Liver (tissue), 9 donors: ENCODE measurements around the gene ITPKC. TPM values are rescaled to one million over a fixed set of nuclear protein-coding genes. Genes with fewer than 3 reads are reported as not detected.

Source experiments
- DNase-seq: peaks from one replicate; pipeline ENCODE4 v3.0.0-alpha.2; 2017; ENCODE audit warnings: low spot score
- H3K27ac ChIP-seq, 2 donors: one replicate each; pipeline ENCODE4 v1.7.0; 2013; ENCODE audit warnings: inconsistent platforms in 2 of 2, low read length in 2 of 2, control low read depth in 1 of 2, low read depth in 1 of 2, mild to moderate bottlenecking in 1 of 2
- H3K27me3 ChIP-seq, 4 donors: one replicate each; pipeline versions ENCODE4 v1.6.1 to v1.7.0; 2013; ENCODE audit warnings: low read length in 3 of 4, inconsistent platforms in 1 of 4, mild to moderate bottlenecking in 1 of 4, moderate library complexity in 1 of 4; ENCODE audit not compliant: control insufficient read depth in 4 of 4, insufficient read depth in 4 of 4
- H3K36me3 ChIP-seq, 4 donors: one replicate each; pipeline versions ENCODE4 v1.6.1 to v1.7.0; 2013; ENCODE audit warnings: low read length in 3 of 4, mild to moderate bottlenecking in 3 of 4, low read depth in 1 of 4, moderate library complexity in 1 of 4; ENCODE audit not compliant: control insufficient read depth in 4 of 4, insufficient read depth in 3 of 4
- H3K4me1 ChIP-seq, 4 donors: one replicate each; pipeline versions ENCODE4 v1.6.1 to v1.7.0; 2013; ENCODE audit warnings: low read length in 3 of 4, mild to moderate bottlenecking in 3 of 4, moderate library complexity in 1 of 4; ENCODE audit not compliant: control insufficient read depth in 4 of 4, insufficient read depth in 4 of 4
- H3K4me3 ChIP-seq, 3 donors: one replicate each; pipeline versions ENCODE4 v1.6.1 to v1.7.0; 2013; ENCODE audit warnings: low read length in 3 of 3, control low read depth in 1 of 3, low read depth in 1 of 3, mild to moderate bottlenecking in 1 of 3
- H3K9ac ChIP-seq, 2 donors: one replicate each; pipeline ENCODE4 v1.7.0; 2013; ENCODE audit warnings: low read length in 2 of 2, mild to moderate bottlenecking in 2 of 2, moderate library complexity in 2 of 2, control low read depth in 1 of 2, low read depth in 1 of 2
- H3K9me3 ChIP-seq, 4 donors: one replicate each; pipeline versions ENCODE4 v1.6.1 to v1.7.0; 2013; ENCODE audit warnings: low read length in 3 of 4; ENCODE audit not compliant: control insufficient read depth in 4 of 4
- EGR1 ChIP-seq, 2 donors: IDR thresholded peaks; 2 replicates each; pipeline ENCODE4 v1.6.1; 2016 to 2018; ENCODE audit warnings: antibody characterized with exemption in 2 of 2, low read depth in 2 of 2
- FOXA1 ChIP-seq: IDR thresholded peaks from 2 replicates; pipeline ENCODE4 v1.6.1; 2016; ENCODE audit warnings: antibody characterized with exemption
- FOXA2 ChIP-seq: IDR thresholded peaks from 2 replicates; pipeline ENCODE4 v1.6.1; 2016; ENCODE audit warnings: antibody characterized with exemption
- GABPA ChIP-seq, 2 donors: IDR thresholded peaks in 1 of 2; conservative IDR thresholded peaks in 1 of 2; 2 replicates each; pipeline ENCODE4 v1.6.1; 2016; ENCODE audit warnings: antibody characterized with exemption in 2 of 2, mild to moderate bottlenecking in 1 of 2, moderate library complexity in 1 of 2
- HNF4A ChIP-seq, 2 donors: conservative IDR thresholded peaks; 2 replicates each; pipeline ENCODE4 v1.6.1; 2016; ENCODE audit warnings: antibody characterized with exemption in 2 of 2, mild to moderate bottlenecking in 2 of 2
- HNF4G ChIP-seq: IDR thresholded peaks from 2 replicates; pipeline ENCODE4 v1.6.1; 2016; ENCODE audit warnings: antibody characterized with exemption
- JUND ChIP-seq, 2 donors: IDR thresholded peaks; 2 replicates each; pipeline ENCODE4 v1.6.1; 2016; ENCODE audit warnings: antibody characterized with exemption in 2 of 2
- NR2F2 ChIP-seq: IDR thresholded peaks from 2 replicates; pipeline ENCODE4 v1.6.1; 2016; ENCODE audit warnings: antibody characterized with exemption
- RAD21 ChIP-seq, 2 donors: IDR thresholded peaks; 2 replicates each; pipeline ENCODE4 v1.6.1; 2016; ENCODE audit warnings: antibody characterized with exemption in 2 of 2, mild to moderate bottlenecking in 2 of 2
- RXRA ChIP-seq, 2 donors: IDR thresholded peaks; 2 replicates each; pipeline ENCODE4 v1.6.1; 2017 to 2018; ENCODE audit warnings: antibody characterized with exemption in 2 of 2, mild to moderate bottlenecking in 1 of 2
- SP1 ChIP-seq: IDR thresholded peaks from 2 replicates; pipeline ENCODE4 v1.6.1; 2018; ENCODE audit warnings: antibody characterized with exemption, mild to moderate bottlenecking
- TAF1 ChIP-seq: conservative IDR thresholded peaks from 2 replicates; pipeline ENCODE4 v1.6.1; 2016; ENCODE audit warnings: antibody characterized with exemption, mild to moderate bottlenecking
- YY1 ChIP-seq: IDR thresholded peaks from 2 replicates; pipeline ENCODE4 v1.6.1; 2016; ENCODE audit warnings: antibody characterized with exemption, mild to moderate bottlenecking
- WGBS: extraction: QIAGEN DNeasy Blood & Tissue Kit; methylation state at CpG from one replicate; pipeline ENCODE4 v1.1.7; 2013; 5-methylcytosine and 5-hydroxymethylcytosine counted together
- polyA plus RNA-seq, 2 donors: library from polyadenylated mRNA; stranded (reverse) in 1 of 2; unstranded in 1 of 2; fragments of 200-250 nt in 1 of 2; fragments of >200 nt in 1 of 2; fragmentation: Nextera tagmentation in 1 of 2; extraction: Ambion mirVana in 1 of 2; gene quantifications; one replicate each; pipeline versions ENCODE4 v1.2.1 to v1.2.3, GENCODE V29; 2013 to 2015
- total RNA-seq, 2 donors: library from RNA; depleted of rRNA; stranded (reverse); fragments of >200 nt; gene quantifications; one replicate each; pipeline ENCODE4 v1.2.3, GENCODE V29; 2014
- TF ChIP-seq, protein P1 (sequence below): fragments of 150-350 bp; IDR thresholded peaks from 2 replicates; pipeline ENCODE4 v1.5.1; 2017; ENCODE audit warnings: improper control_type of control experiment, low read depth, low read length; ENCODE audit not compliant: missing input control
- TF ChIP-seq, protein P2 (sequence below): IDR thresholded peaks from 2 replicates; pipeline ENCODE4 v1.6.1; 2016; ENCODE audit warnings: antibody characterized with exemption
- TF ChIP-seq, protein P3 (sequence below): IDR thresholded peaks from 2 replicates; pipeline ENCODE4 v1.6.1; 2016; ENCODE audit warnings: antibody characterized with exemption
- TF ChIP-seq, protein P4 (sequence below): IDR thresholded peaks from 2 replicates; pipeline ENCODE4 v1.6.1; 2016; ENCODE audit warnings: antibody characterized with exemption
- TF ChIP-seq, protein P5 (sequence below): IDR thresholded peaks from 2 replicates; pipeline ENCODE4 v1.6.1; 2016; ENCODE audit warnings: antibody characterized with exemption, mild to moderate bottlenecking
- donor health status: healthy.
- donor health status: healthy.
- donor health status: healthy.
- donor health status: healthy.
- donor health status: healthy.

ITPKC gene
- total and polyA plus RNA-seq, 4 donors, result 4.2 to 12.5 (median 7.7) TPM

DNA sequence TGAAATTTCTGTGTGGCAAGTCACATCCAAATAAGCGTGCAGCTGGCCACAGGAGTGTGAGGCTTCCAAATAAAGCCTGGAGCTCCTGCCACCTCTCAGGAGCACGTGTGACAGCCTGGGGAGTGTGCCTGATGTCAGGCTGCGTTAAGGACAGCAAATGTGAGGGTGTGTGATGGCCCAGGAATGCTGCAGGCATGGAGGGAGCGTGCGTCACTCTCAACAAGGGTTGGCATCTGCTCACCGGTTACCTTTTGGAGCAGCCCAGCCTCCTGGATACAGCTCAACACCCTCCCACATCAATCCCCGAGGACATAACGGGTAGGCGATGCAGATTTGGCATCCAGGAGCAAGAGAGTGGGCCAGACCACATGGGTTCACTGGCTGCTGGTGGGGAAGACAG is 45.5 kb upstream of the ITPKC start:
- TF ChIP-seq, protein P1, sequence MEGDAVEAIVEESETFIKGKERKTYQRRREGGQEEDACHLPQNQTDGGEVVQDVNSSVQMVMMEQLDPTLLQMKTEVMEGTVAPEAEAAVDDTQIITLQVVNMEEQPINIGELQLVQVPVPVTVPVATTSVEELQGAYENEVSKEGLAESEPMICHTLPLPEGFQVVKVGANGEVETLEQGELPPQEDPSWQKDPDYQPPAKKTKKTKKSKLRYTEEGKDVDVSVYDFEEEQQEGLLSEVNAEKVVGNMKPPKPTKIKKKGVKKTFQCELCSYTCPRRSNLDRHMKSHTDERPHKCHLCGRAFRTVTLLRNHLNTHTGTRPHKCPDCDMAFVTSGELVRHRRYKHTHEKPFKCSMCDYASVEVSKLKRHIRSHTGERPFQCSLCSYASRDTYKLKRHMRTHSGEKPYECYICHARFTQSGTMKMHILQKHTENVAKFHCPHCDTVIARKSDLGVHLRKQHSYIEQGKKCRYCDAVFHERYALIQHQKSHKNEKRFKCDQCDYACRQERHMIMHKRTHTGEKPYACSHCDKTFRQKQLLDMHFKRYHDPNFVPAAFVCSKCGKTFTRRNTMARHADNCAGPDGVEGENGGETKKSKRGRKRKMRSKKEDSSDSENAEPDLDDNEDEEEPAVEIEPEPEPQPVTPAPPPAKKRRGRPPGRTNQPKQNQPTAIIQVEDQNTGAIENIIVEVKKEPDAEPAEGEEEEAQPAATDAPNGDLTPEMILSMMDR, result no peak
- no peak for TF ChIP-seq EGR1 (IDR thresholded peaks at IDR 0.05; ENCODE audit: low read depth in 2 of 2)
- TF ChIP-seq, protein P2, sequence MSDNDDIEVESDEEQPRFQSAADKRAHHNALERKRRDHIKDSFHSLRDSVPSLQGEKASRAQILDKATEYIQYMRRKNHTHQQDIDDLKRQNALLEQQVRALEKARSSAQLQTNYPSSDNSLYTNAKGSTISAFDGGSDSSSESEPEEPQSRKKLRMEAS, result no peak
- no peak for TF ChIP-seq TAF1
- no peak for TF ChIP-seq RXRA (IDR thresholded peaks at IDR 0.05)
- TF ChIP-seq FOXA2, result no peak
- TF ChIP-seq SP1, result no peak
- TF ChIP-seq GABPA (IDR thresholded peaks at IDR 0.05 in 1 of 2, conservative IDR thresholded peaks at IDR 0.05 in 1 of 2), result no peak
- no peak for TF ChIP-seq JUND (IDR thresholded peaks at IDR 0.05)
- no peak for TF ChIP-seq YY1
- TF ChIP-seq HNF4G, result no peak
- TF ChIP-seq, protein P3, sequence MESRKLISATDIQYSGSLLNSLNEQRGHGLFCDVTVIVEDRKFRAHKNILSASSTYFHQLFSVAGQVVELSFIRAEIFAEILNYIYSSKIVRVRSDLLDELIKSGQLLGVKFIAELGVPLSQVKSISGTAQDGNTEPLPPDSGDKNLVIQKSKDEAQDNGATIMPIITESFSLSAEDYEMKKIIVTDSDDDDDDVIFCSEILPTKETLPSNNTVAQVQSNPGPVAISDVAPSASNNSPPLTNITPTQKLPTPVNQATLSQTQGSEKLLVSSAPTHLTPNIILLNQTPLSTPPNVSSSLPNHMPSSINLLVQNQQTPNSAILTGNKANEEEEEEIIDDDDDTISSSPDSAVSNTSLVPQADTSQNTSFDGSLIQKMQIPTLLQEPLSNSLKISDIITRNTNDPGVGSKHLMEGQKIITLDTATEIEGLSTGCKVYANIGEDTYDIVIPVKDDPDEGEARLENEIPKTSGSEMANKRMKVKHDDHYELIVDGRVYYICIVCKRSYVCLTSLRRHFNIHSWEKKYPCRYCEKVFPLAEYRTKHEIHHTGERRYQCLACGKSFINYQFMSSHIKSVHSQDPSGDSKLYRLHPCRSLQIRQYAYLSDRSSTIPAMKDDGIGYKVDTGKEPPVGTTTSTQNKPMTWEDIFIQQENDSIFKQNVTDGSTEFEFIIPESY, result no peak
- TF ChIP-seq NR2F2, result no peak
- TF ChIP-seq FOXA1, result no peak
- no peak for TF ChIP-seq HNF4A (conservative IDR thresholded peaks at IDR 0.05)
- TF ChIP-seq, protein P4, sequence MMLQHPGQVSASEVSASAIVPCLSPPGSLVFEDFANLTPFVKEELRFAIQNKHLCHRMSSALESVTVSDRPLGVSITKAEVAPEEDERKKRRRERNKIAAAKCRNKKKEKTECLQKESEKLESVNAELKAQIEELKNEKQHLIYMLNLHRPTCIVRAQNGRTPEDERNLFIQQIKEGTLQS, result no peak
- TF ChIP-seq, protein P5, sequence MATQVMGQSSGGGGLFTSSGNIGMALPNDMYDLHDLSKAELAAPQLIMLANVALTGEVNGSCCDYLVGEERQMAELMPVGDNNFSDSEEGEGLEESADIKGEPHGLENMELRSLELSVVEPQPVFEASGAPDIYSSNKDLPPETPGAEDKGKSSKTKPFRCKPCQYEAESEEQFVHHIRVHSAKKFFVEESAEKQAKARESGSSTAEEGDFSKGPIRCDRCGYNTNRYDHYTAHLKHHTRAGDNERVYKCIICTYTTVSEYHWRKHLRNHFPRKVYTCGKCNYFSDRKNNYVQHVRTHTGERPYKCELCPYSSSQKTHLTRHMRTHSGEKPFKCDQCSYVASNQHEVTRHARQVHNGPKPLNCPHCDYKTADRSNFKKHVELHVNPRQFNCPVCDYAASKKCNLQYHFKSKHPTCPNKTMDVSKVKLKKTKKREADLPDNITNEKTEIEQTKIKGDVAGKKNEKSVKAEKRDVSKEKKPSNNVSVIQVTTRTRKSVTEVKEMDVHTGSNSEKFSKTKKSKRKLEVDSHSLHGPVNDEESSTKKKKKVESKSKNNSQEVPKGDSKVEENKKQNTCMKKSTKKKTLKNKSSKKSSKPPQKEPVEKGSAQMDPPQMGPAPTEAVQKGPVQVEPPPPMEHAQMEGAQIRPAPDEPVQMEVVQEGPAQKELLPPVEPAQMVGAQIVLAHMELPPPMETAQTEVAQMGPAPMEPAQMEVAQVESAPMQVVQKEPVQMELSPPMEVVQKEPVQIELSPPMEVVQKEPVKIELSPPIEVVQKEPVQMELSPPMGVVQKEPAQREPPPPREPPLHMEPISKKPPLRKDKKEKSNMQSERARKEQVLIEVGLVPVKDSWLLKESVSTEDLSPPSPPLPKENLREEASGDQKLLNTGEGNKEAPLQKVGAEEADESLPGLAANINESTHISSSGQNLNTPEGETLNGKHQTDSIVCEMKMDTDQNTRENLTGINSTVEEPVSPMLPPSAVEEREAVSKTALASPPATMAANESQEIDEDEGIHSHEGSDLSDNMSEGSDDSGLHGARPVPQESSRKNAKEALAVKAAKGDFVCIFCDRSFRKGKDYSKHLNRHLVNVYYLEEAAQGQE, result no peak
- no peaks in the 10 kb centered on the region for H3K9me3 ChIP-seq
- no peak overlapping the region for H3K9ac ChIP-seq
- H3K27ac ChIP-seq, result no peak overlapping the region
- WGBS, result 89% methylated on average over 9 of the region's 9 CpGs
- H3K4me3 ChIP-seq, result no peak overlapping the region
- H3K27me3 ChIP-seq, result no peaks in the 10 kb centered on the region
- no peaks in the 10 kb centered on the region for H3K4me1 ChIP-seq
- DNase-seq, result no peak
- peaks cover 13 to 37% (median 24%) of the 10 kb centered on the region in 4 donors for H3K36me3 ChIP-seq

DNA sequence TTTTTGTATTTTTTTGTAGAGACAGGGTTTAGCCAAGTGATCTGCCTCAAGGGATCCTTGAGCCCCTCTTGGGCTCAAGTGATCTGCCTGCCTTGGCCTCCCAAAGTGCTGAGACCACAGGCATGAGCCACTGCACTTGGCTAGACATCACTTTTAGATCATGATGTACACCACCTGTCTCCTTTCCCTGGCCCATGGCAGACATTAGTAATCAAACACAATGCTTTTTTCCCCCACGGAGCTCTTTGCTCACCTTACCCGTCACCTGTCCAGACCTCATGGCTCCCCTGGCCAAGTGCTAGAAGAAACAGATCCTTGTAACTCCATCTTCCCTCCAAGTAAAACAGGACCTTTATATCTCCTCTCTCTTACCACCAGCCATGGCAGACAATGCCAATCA is 44.9 kb upstream of the ITPKC start:
- Histone ChIP-seq H3K9me3 (no peaks in the 10 kb centered on the region), H3K27me3 (no peaks in the 10 kb centered on the region), H3K4me3 (no peak overlapping the region), H3K36me3 (peaks cover 13 to 39% (median 26%) of the 10 kb centered on the region in 4 donors), H3K4me1 (no peaks in the 10 kb centered on the region), H3K27ac (no peak overlapping the region), H3K9ac (no peak overlapping the region)
- 90% methylated on average over 2 of the region's 2 CpGs for WGBS
- no peak for DNase-seq
- TF ChIP-seq FOXA2, result no peak
- no peak for TF ChIP-seq RXRA (IDR thresholded peaks at IDR 0.05)
- TF ChIP-seq, protein P3, result no peak
- TF ChIP-seq, protein P2, result no peak
- no peak for TF ChIP-seq JUND (IDR thresholded peaks at IDR 0.05)
- no peak for TF ChIP-seq NR2F2
- TF ChIP-seq FOXA1, result no peak
- TF ChIP-seq HNF4G, result no peak
- TF ChIP-seq, protein P5, result no peak
- no peak for TF ChIP-seq RAD21 (IDR thresholded peaks at IDR 0.05)
- no peak for TF ChIP-seq TAF1
- no peak for TF ChIP-seq YY1
- no peak for TF ChIP-seq HNF4A (conservative IDR thresholded peaks at IDR 0.05)
